ENCODE results near the gene PLCD4. TPM values are rescaled to one million over a fixed set of nuclear protein-coding genes. Genes with fewer than 3 reads are reported as not detected.

The PLCD4 gene
- polyA plus RNA-seq, 1 donor, result 4.0 TPM

DNA sequence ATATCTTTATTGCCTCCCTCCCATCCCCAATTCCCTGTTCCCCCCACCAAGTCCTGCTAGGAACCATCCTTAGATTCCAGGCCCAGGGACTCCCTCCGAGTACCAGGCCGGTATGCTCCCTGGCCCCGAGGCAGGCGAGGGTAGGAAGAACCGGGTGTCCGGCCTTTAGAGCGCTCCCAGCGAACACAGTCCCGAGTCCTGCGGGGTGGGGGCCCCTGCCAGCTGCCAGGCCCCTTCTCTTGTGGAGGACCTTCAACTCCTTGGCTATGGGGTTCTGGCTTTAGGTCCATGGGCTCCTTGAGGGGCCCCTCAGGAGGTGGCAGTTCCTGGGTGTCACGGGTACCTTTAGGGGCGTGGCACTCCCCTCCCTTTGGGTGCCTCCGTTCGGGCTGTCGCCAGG is 56.2 kb downstream of the PLCD4 start:
- no peaks in the 10 kb centered on the region for H3K9me3 ChIP-seq (ENCODE audit: control insufficient read depth, low read depth, low read length)
- no peak for DNase-seq
- WGBS (ENCODE audit: insufficient coverage, low lambda C conversion rate), result no CpG with 5 or more reads among the region's 15 CpGs
- no peak overlapping the region for H3K27ac ChIP-seq (ENCODE audit: low read length)
- no peak overlapping the region for H3K4me3 ChIP-seq (ENCODE audit: low read length)
- no peaks in the 10 kb centered on the region for H3K27me3 ChIP-seq (ENCODE audit: control insufficient read depth, insufficient read depth, low read length)
- H3K36me3 ChIP-seq (ENCODE audit: control insufficient read depth, insufficient read depth, low read length), result peaks cover 63% of the 10 kb centered on the region
- no peaks in the 10 kb centered on the region for H3K4me1 ChIP-seq (ENCODE audit: control insufficient read depth, insufficient read depth, low read length)

GRCh38 chr2:218664653-218665052 is 57.0 kb downstream of the PLCD4 start:
- no CpG with 5 or more reads among the region's 7 CpGs for WGBS (ENCODE audit: insufficient coverage, low lambda C conversion rate)

DNA sequence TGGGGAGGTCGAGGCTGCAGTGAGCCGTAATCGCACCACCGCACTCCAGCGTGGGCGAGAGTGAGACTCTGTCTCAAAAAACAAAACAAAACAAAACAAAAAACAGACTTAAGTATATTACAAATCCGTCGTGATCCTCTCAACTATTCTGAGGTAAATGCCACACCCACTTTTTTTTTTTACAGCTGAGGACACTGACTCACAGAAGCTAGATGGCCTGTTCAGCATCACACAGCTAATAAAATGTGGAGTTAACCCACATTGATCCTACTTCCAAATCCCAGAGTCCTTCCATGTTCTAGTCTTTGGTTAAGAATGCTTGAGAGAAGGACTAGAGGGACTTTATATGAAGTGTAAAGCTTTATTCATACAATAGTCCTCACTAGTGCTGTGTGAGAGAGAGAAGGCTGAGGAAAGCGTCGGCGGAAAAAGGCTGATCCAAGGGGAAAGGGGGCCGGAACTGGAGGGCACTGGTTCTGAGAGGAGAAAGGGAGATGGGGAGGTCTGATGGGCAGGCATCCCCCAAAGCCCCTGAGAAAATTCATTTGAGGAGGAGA is 63.5 kb downstream of the PLCD4 start:
- H3K4me1 ChIP-seq (ENCODE audit: control insufficient read depth, insufficient read depth, low read length), result peaks cover 8% of the 10 kb centered on the region
- WGBS (ENCODE audit: insufficient coverage, low lambda C conversion rate), result 0% methylated on average over 6 of the region's 12 CpGs
- peaks cover 25% of the 10 kb centered on the region for H3K36me3 ChIP-seq (ENCODE audit: control insufficient read depth, insufficient read depth, low read length)
- H3K27me3 ChIP-seq (ENCODE audit: control insufficient read depth, insufficient read depth, low read length), result no peaks in the 10 kb centered on the region
- H3K27ac ChIP-seq (ENCODE audit: low read length), result peak overlapping the region; percentile 54
- peak in 1 of 2 donors; percentile 16 for DNase-seq
- H3K4me3 ChIP-seq (ENCODE audit: low read length), result peak overlapping the region; percentile 84
- H3K9me3 ChIP-seq (ENCODE audit: control insufficient read depth, low read depth, low read length), result no peaks in the 10 kb centered on the region

More at GRCh38 chr2:218664653-218665052, 57.0 kb downstream of the PLCD4 start:
- H3K9me3 ChIP-seq (ENCODE audit: control insufficient read depth, low read depth, low read length), result no peaks in the 10 kb centered on the region
- H3K27me3 ChIP-seq (ENCODE audit: control insufficient read depth, insufficient read depth, low read length), result no peaks in the 10 kb centered on the region
- no peaks in the 10 kb centered on the region for H3K4me1 ChIP-seq (ENCODE audit: control insufficient read depth, insufficient read depth, low read length)
- H3K36me3 ChIP-seq (ENCODE audit: control insufficient read depth, insufficient read depth, low read length), result peaks cover 63% of the 10 kb centered on the region
- H3K4me3 ChIP-seq (ENCODE audit: low read length), result no peak overlapping the region
- no peak for DNase-seq
- no peak overlapping the region for H3K27ac ChIP-seq (ENCODE audit: low read length)

DNA sequence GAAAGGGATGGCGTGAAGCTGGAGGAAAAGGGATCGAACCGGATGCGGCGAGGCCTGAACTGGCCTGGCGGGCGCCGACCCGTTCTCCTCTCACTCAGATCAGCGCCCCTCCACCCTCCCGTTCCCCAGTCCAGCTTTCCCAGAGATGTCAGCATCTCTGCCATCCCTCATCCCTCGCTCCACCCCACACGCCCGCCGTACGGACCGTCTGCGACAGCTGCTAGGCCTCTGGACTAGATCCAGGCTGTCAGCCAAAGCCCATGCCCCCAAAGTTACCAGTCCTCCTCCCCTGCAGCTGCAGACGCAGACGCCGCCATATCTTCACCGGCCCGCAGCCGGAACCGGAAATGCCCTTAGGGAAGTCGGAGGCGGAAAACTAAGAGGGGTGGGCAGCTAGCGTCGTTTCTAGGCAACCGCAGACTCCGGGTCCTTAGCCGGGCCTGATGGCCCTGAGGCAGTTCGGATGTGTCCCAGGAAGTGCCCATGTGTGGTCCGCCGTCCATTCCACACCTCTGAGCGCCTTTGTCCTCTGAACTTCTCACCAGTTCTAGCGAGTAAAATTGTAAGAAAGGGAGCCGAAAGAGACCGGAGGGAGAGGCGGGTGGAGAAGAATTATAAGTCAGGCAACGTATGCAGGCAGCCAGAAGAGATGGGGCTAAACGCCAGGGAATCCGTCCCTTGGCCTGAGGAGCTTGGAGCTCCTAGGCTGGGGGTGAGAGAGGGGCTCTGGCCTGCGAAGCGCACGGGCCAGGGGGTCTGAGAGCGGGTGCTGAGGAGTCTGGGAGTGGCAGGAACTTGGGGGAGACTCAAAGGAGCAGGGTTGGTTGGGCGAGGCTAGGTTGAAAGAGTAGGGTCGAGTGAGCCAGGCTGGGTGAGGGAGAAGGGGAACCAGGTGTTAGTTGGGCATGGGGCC is 64.2 kb downstream of the PLCD4 start, which contains the start of the genes RNF25 and STK36:
TSS of gene RNF25 (minus strand) at position 349 of the 913 bp plus-strand sequence. CDS start at position 317, 32 bp downstream.
TSS of gene STK36 (plus strand) at position 433 of the 913 bp plus-strand sequence. CDS start 744 bp downstream, outside the sequence.
- H3K9me3 ChIP-seq (ENCODE audit: control insufficient read depth, low read depth, low read length), result no peaks in the 10 kb centered on the region
- peak within 1 kb of the TSS; percentile 54 for H3K27ac ChIP-seq (ENCODE audit: low read length)
- H3K4me1 ChIP-seq (ENCODE audit: control insufficient read depth, insufficient read depth, low read length), result peaks cover 8% of the 10 kb centered on the region
- no peaks in the 10 kb centered on the region for H3K27me3 ChIP-seq (ENCODE audit: control insufficient read depth, insufficient read depth, low read length)
- peak within 1 kb of the TSS; percentile 84 for H3K4me3 ChIP-seq (ENCODE audit: low read length)
- DNase-seq, result peak; percentile 82 to 87
- peaks cover 21% of the 10 kb centered on the region for H3K36me3 ChIP-seq (ENCODE audit: control insufficient read depth, insufficient read depth, low read length)
- WGBS (ENCODE audit: insufficient coverage, low lambda C conversion rate), result no CpG with 5 or more reads among the region's 49 CpGs

GRCh38 chr2:218679119-218679518 is 71.4 kb downstream of the PLCD4 start:
- Histone ChIP-seq H3K36me3 (ENCODE audit: control insufficient read depth, insufficient read depth, low read length) (peaks cover 39% of the 10 kb centered on the region), H3K27me3 (ENCODE audit: control insufficient read depth, insufficient read depth, low read length) (no peaks in the 10 kb centered on the region), H3K27ac (ENCODE audit: low read length) (no peak overlapping the region), H3K4me3 (ENCODE audit: low read length) (no peak overlapping the region), H3K4me1 (ENCODE audit: control insufficient read depth, insufficient read depth, low read length) (no peaks in the 10 kb centered on the region), H3K9me3 (ENCODE audit: control insufficient read depth, low read depth, low read length) (no peaks in the 10 kb centered on the region)
- 80% methylated on average over 2 of the region's 4 CpGs for WGBS (ENCODE audit: insufficient coverage, low lambda C conversion rate)
- DNase-seq, result no peak

DNA sequence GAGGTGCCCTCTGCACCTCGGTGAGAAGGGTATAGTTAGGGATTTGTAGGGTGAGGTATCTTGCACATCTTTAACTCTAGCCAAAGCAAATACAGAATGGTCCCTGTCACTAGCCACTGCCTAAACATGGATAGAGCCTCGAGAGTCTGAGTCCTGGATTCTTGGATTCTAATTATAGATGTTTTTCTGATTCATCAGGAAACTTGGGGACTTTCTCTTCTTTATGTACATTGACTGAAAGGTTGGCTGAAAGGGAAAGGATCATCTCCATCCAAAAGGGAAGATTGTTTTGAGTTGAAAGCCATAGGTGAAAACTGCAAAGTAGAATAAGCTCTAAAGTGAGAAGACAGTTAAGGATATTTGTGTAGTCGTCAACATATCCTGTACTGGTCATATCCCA is 72.4 kb downstream of the PLCD4 start:
- no peak overlapping the region for H3K4me3 ChIP-seq (ENCODE audit: low read length)
- peaks cover 43% of the 10 kb centered on the region for H3K36me3 ChIP-seq (ENCODE audit: control insufficient read depth, insufficient read depth, low read length)
- no CpG with 5 or more reads among the region's 3 CpGs for WGBS (ENCODE audit: insufficient coverage, low lambda C conversion rate)

More for the DNA sequence above, 72.4 kb downstream of the PLCD4 start:
- Histone ChIP-seq H3K9me3 (ENCODE audit: control insufficient read depth, low read depth, low read length) (no peaks in the 10 kb centered on the region), H3K27me3 (ENCODE audit: control insufficient read depth, insufficient read depth, low read length) (no peaks in the 10 kb centered on the region), H3K27ac (ENCODE audit: low read length) (no peak overlapping the region), H3K4me1 (ENCODE audit: control insufficient read depth, insufficient read depth, low read length) (no peaks in the 10 kb centered on the region)
- no peak for DNase-seq

Other genes with a start within 250 kb of the PLCD4 start
- gene SLC11A1, start 225.6 kb upstream of the PLCD4 start, polyA plus RNA-seq, result 0.84 TPM
- gene CTDSP1, start 208.0 kb upstream of the PLCD4 start, polyA plus RNA-seq, result 177 TPM
- 498 TPM for gene VIL1, start 188.8 kb upstream of the PLCD4 start, polyA plus RNA-seq
- 9.0 TPM for gene USP37, start 39.5 kb upstream of the PLCD4 start, polyA plus RNA-seq
- gene CNOT9, start 39.1 kb upstream of the PLCD4 start, polyA plus RNA-seq, result 37.8 TPM
- 14.8 TPM for gene ZNF142, start 51.7 kb downstream of the PLCD4 start, polyA plus RNA-seq
- gene BCS1L, start 51.8 kb downstream of the PLCD4 start, polyA plus RNA-seq, result 39.5 TPM
- 22.1 TPM for gene RNF25, start 64.1 kb downstream of the PLCD4 start, polyA plus RNA-seq
- gene STK36, start 64.2 kb downstream of the PLCD4 start, polyA plus RNA-seq, result 44.6 TPM
- gene TTLL4, start 102.9 kb downstream of the PLCD4 start, polyA plus RNA-seq, result 31.7 TPM
- gene CYP27A1, start 174.2 kb downstream of the PLCD4 start, polyA plus RNA-seq, result 109 TPM
- 0.07 TPM for gene PRKAG3, start 223.9 kb downstream of the PLCD4 start, polyA plus RNA-seq